Measurements from ENCODE around the gene CACNA1C. TPM values are rescaled to one million over a fixed set of nuclear protein-coding genes. Genes with fewer than 3 reads are reported as not detected.

Gene CACNA1C
- total and polyA plus RNA-seq, 2 of the 4 experiments (the other 2 are of a cell fraction), result 1.6 to 2.6 TPM

DNA sequence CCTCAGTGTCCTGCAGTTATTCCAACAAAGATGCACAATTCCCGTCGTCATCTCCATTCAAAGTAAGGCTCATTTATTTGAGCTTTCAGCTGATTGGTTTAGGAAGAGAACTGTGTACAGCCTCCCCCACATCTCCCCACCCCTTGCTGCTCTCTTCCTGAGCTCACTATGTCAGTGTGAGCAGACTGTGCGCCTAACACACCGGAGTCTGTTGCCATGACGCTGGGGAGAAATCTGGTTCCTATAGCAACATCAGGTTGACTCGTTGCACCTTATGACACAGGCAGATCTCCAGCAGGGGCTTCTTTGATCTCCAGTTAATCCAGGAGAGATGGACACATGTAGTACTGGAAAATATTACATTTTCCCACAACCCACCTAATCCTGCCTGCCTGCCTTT, 319.4 kb downstream of the CACNA1C start:
- Histone ChIP-seq H3K18ac (ENCODE audit: low read depth, low read length) (no peak overlapping the region), H2BK5ac (ENCODE audit: low read depth, low read length, poor library complexity, severe bottlenecking) (no peak overlapping the region), H3K4me1 (ENCODE audit: control insufficient read depth, insufficient read depth, low read length) (peaks cover 3% of the 10 kb centered on the region), H3K4me3 (ENCODE audit: insufficient read depth, low read depth, low read length) (no peak overlapping the region), H3K4ac (ENCODE audit: low read depth, low read length) (no peak overlapping the region), H2BK15ac (ENCODE audit: low read depth, low read length) (no peak overlapping the region), H2AK5ac (ENCODE audit: low read depth, low read length) (no peak overlapping the region), H4K20me1 (ENCODE audit: insufficient read depth, low read length) (no peaks in the 10 kb centered on the region), H2BK120ac (ENCODE audit: low read depth, low read length) (no peak overlapping the region), H2AK9ac (replicated peaks; ENCODE audit: low read depth, low read length, poor library complexity) (no peak overlapping the region), H3K79me1 (ENCODE audit: low read depth in 1 of 2, low read length in 2 of 2) (no peaks in the 10 kb centered on the region), H3K9me1 (ENCODE audit: insufficient read depth, low read length) (peaks cover 2% of the 10 kb centered on the region; the same call in 1 of the 2 replicates), H3K27me3 (ENCODE audit: control insufficient read depth, insufficient read depth, low read length) (no peaks in the 10 kb centered on the region), H2AFZ (replicated peaks; ENCODE audit: low read length, poor library complexity) (no peak overlapping the region), H3K36me3 (ENCODE audit: control insufficient read depth, insufficient read depth, low read length) (peaks cover under 1% of the 10 kb centered on the region; the same call in 1 of the 2 replicates), H3K14ac (replicated peaks; ENCODE audit: low read depth, low read length) (no peak overlapping the region), H3K9ac (ENCODE audit: low read depth, low read length) (no peak overlapping the region), H3K4me2 (ENCODE audit: low read depth, low read length) (no peak overlapping the region), H3K23ac (ENCODE audit: low read depth, low read length) (no peak overlapping the region), H4K91ac (ENCODE audit: insufficient read depth, low read depth, low read length) (no peak overlapping the region), H3K27ac (ENCODE audit: insufficient read depth, low read length) (no peak overlapping the region), H4K8ac (ENCODE audit: low read depth in 2 of 2, low read length in 2 of 2) (no peak overlapping the region), H3K56ac (ENCODE audit: extremely low read depth, insufficient read depth, low read length) (no peak overlapping the region), H2BK20ac (ENCODE audit: low read depth, low read length) (no peak overlapping the region), H3K9me3 (ENCODE audit: control insufficient read depth, insufficient read depth, low read length) (no peaks in the 10 kb centered on the region), H4K5ac (ENCODE audit: low read depth, low read length) (no peak overlapping the region)
- ATAC-seq (ENCODE audit: low read depth) (no peak), DNase-seq (no peak)
- CTCF ChIA-PET, result no interaction called here
- TF ChIP-seq CEBPB (IDR thresholded peaks at IDR 0.05; ENCODE audit: low read depth, low read length), result no peak
- no peak for TF ChIP-seq MAZ (IDR thresholded peaks at IDR 0.05; ENCODE audit: borderline replicate concordance, low read depth, low read length)
- no peak for TF ChIP-seq SMC3 (IDR thresholded peaks at IDR 0.05; ENCODE audit: low read depth, low read length)
- TF ChIP-seq MXI1 (IDR thresholded peaks at IDR 0.05; ENCODE audit: borderline replicate concordance, low read depth, low read length), result no peak
- no peak for TF ChIP-seq POLR2A (IDR thresholded peaks at IDR 0.05; ENCODE audit: low read depth, low read length)
- no peak for TF ChIP-seq RCOR1 (IDR thresholded peaks at IDR 0.05; ENCODE audit: insufficient replicate concordance, low read length)
- no peak for TF ChIP-seq RFX5 (IDR thresholded peaks at IDR 0.05; ENCODE audit: low read depth, low read length)
- TF ChIP-seq FOS (IDR thresholded peaks at IDR 0.05; ENCODE audit: low read depth, low read length), result no peak
- TF ChIP-seq RAD21 (IDR thresholded peaks at IDR 0.05; ENCODE audit: low read length), result no peak
- TF ChIP-seq, protein P1, sequence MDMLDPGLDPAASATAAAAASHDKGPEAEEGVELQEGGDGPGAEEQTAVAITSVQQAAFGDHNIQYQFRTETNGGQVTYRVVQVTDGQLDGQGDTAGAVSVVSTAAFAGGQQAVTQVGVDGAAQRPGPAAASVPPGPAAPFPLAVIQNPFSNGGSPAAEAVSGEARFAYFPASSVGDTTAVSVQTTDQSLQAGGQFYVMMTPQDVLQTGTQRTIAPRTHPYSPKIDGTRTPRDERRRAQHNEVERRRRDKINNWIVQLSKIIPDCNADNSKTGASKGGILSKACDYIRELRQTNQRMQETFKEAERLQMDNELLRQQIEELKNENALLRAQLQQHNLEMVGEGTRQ (IDR thresholded peaks at IDR 0.05; ENCODE audit: low read depth, low read length), result no peak
- TF ChIP-seq BHLHE40 (IDR thresholded peaks at IDR 0.05; ENCODE audit: low read depth, low read length), result no peak
- TF ChIP-seq, protein P2, sequence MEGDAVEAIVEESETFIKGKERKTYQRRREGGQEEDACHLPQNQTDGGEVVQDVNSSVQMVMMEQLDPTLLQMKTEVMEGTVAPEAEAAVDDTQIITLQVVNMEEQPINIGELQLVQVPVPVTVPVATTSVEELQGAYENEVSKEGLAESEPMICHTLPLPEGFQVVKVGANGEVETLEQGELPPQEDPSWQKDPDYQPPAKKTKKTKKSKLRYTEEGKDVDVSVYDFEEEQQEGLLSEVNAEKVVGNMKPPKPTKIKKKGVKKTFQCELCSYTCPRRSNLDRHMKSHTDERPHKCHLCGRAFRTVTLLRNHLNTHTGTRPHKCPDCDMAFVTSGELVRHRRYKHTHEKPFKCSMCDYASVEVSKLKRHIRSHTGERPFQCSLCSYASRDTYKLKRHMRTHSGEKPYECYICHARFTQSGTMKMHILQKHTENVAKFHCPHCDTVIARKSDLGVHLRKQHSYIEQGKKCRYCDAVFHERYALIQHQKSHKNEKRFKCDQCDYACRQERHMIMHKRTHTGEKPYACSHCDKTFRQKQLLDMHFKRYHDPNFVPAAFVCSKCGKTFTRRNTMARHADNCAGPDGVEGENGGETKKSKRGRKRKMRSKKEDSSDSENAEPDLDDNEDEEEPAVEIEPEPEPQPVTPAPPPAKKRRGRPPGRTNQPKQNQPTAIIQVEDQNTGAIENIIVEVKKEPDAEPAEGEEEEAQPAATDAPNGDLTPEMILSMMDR (conservative IDR thresholded peaks at IDR 0.05; ENCODE audit: low read depth, low read length), result no peak
- POLR2A ChIA-PET (ENCODE audit: unreplicated experiment), result no interaction called here
- intact Hi-C loops (cut with micrococcal nuclease) (no loop called here), dilution Hi-C loops (cut with HindIII; ENCODE audit: low sequenced_read_pairs, unreplicated experiment) (no loop called here), in situ Hi-C loops (cut with MboI; ENCODE audit: low sequenced_read_pairs) (no loop called here)
- no TSS peak for BruUV-seq (replicated peaks)
- 80% methylated on average over 1 of the region's 6 CpGs; no CpG with 5 or more reads in 1 of the 2 experiments for WGBS, 2 experiments (ENCODE audit: extremely low coverage in 2 of 2, insufficient read length in 1 of 2)

Measured in IMR-90 (cell line).